Breast epithelium (tissue), 3 donors: ENCODE data around the gene MTCP1.

Experiments used
- POLR2A ChIP-seq: fragments of 450-650 bp; IDR thresholded peaks from one replicate; pipeline ENCODE4 v1.6.1; 2016; ENCODE audit warnings: antibody characterized with exemption, mild to moderate bottlenecking, moderate library complexity
- TF ChIP-seq, protein P1 (sequence below), 3 donors: fragments of 450-650 bp; IDR thresholded peaks; one replicate each; pipeline ENCODE4 v1.5.1; 2016 to 2017; ENCODE audit warnings: antibody characterized with exemption in 3 of 3, mild to moderate bottlenecking in 3 of 3, moderate library complexity in 3 of 3

DNA sequence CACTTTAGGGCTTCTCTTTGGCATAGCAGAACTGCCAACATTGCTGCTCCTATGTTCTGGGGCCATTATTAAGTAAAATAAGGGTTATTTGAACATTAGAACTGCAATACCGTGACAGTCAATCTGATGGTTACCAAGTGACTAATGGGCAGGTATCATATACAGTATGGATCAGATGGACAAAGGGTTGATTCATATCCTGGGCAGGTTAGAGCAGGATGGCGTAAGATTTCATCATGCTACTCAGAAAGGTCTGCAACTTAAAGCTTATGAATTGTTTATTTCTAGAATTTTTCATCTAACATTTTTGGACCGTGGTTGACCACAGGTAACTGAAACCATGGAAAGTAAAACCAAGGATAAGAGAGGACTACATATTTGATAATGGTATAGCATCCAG is 41.2 kb upstream of the MTCP1 start:
- no peak for TF ChIP-seq POLR2A
- TF ChIP-seq, protein P1, sequence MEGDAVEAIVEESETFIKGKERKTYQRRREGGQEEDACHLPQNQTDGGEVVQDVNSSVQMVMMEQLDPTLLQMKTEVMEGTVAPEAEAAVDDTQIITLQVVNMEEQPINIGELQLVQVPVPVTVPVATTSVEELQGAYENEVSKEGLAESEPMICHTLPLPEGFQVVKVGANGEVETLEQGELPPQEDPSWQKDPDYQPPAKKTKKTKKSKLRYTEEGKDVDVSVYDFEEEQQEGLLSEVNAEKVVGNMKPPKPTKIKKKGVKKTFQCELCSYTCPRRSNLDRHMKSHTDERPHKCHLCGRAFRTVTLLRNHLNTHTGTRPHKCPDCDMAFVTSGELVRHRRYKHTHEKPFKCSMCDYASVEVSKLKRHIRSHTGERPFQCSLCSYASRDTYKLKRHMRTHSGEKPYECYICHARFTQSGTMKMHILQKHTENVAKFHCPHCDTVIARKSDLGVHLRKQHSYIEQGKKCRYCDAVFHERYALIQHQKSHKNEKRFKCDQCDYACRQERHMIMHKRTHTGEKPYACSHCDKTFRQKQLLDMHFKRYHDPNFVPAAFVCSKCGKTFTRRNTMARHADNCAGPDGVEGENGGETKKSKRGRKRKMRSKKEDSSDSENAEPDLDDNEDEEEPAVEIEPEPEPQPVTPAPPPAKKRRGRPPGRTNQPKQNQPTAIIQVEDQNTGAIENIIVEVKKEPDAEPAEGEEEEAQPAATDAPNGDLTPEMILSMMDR (IDR thresholded peaks at IDR 0.05), result no peak
